Measurements from ENCODE around the gene COPE.

The COPE gene

DNA sequence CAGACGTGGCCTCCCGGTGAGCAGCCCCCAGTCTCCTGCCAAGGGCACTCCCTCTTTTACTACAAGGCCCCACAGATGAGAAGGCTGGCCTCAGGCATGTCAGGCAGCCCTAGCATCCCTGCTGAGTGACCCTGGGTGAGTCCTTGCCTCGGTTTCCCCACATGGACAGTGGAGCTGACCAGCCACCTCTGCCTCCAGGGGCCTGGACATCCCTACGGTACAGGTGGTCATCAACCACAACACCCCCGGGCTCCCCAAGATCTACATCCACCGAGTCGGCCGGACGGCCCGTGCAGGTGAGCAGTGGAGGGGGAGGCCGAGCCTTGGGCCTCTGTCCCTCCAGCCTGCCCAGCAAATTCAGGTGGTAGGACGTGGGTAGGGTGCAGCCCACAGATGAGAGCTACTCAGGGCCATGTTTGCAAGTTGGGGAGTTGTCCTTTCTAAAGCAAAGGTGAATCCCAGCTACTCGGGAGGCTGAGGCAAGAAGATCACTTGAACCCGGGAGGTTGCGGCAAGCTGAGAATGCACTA, 5.6 kb upstream of the COPE start:
- no peak for TF ChIP-seq SIN3A (IDR thresholded peaks at IDR 0.05; ENCODE audit: borderline replicate concordance, insufficient read depth, low read length)
- TF ChIP-seq, protein P1, sequence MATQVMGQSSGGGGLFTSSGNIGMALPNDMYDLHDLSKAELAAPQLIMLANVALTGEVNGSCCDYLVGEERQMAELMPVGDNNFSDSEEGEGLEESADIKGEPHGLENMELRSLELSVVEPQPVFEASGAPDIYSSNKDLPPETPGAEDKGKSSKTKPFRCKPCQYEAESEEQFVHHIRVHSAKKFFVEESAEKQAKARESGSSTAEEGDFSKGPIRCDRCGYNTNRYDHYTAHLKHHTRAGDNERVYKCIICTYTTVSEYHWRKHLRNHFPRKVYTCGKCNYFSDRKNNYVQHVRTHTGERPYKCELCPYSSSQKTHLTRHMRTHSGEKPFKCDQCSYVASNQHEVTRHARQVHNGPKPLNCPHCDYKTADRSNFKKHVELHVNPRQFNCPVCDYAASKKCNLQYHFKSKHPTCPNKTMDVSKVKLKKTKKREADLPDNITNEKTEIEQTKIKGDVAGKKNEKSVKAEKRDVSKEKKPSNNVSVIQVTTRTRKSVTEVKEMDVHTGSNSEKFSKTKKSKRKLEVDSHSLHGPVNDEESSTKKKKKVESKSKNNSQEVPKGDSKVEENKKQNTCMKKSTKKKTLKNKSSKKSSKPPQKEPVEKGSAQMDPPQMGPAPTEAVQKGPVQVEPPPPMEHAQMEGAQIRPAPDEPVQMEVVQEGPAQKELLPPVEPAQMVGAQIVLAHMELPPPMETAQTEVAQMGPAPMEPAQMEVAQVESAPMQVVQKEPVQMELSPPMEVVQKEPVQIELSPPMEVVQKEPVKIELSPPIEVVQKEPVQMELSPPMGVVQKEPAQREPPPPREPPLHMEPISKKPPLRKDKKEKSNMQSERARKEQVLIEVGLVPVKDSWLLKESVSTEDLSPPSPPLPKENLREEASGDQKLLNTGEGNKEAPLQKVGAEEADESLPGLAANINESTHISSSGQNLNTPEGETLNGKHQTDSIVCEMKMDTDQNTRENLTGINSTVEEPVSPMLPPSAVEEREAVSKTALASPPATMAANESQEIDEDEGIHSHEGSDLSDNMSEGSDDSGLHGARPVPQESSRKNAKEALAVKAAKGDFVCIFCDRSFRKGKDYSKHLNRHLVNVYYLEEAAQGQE (IDR thresholded peaks at IDR 0.05; ENCODE audit: insufficient read depth in 1 of 2, low read depth in 2 of 2, low read length in 2 of 2): no peak
- TF ChIP-seq TAF1 (IDR thresholded peaks at IDR 0.05; ENCODE audit: borderline replicate concordance, insufficient read depth, low read length): no peak
- no peak for TF ChIP-seq FOXP2 (optimal IDR thresholded peaks at IDR 0.05; ENCODE audit: borderline replicate concordance, extremely low read depth, extremely low read length, insufficient read depth)
- TF ChIP-seq POLR2AphosphoS5 (IDR thresholded peaks at IDR 0.05; ENCODE audit: low read depth, low read length): no peak

DNA sequence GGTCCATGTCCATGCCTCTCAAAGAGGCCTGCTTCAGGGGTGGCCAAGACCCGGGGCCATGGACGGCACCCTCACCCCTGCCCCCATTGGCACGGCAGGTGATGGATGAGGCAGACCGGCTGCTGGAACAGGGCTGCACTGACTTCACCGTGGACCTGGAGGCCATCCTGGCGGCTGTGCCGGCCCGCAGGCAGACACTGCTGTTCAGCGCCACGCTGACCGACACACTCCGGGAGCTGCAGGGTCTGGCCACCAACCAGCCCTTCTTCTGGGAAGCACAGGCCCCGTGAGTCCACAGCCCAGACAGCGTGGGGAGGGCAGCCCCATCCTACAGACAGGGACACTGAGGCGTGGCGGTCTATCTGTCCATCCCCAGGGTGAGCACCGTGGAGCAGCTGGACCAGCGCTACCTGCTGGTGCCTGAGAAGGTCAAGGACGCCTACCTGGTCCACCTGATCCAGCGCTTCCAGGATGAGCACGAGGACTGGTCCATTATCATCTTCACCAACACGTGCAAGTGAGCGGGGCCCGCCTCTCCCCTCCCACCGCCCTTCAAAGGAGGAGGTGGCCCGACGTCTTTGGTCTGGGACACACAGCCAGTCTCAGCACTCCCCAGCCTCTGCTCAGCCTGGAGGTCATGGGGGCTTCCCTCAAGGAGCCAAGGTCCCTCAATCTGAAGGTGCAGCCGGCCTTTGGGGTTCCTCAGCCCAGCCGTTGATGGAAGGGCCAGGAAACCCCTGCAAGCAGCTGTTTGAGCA, 3.2 kb upstream of the COPE start:
- TF ChIP-seq POLR2AphosphoS5 (IDR thresholded peaks at IDR 0.05; ENCODE audit: low read depth, low read length) (no peak), FOXP2 (optimal IDR thresholded peaks at IDR 0.05; ENCODE audit: borderline replicate concordance, extremely low read depth, extremely low read length, insufficient read depth) (no peak), TAF1 (IDR thresholded peaks at IDR 0.05; ENCODE audit: borderline replicate concordance, insufficient read depth, low read length) (no peak), SIN3A (IDR thresholded peaks at IDR 0.05; ENCODE audit: borderline replicate concordance, insufficient read depth, low read length) (no peak)
- TF ChIP-seq, protein P1 (IDR thresholded peaks at IDR 0.05; ENCODE audit: insufficient read depth in 1 of 2, low read depth in 2 of 2, low read length in 2 of 2): no peak

DNA sequence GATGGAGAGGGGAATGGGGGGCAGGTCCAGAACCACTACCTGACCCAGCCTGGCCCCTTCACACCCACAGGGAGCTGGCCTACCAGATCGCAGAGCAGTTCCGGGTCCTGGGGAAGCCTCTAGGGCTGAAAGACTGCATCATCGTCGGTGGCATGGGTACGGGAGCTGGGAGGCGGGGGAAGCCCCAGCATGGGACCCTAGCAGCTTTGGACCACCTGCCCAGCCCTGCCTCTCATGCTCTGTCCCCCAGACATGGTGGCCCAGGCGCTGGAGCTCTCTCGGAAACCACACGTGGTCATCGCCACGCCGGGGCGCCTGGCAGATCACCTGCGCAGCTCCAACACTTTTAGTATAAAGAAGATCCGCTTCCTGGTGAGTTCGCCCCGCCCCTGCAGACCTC, 2.4 kb upstream of the COPE start:
- no peak for TF ChIP-seq POLR2AphosphoS5 (IDR thresholded peaks at IDR 0.05; ENCODE audit: low read depth, low read length)
- no peak for TF ChIP-seq SIN3A (IDR thresholded peaks at IDR 0.05; ENCODE audit: borderline replicate concordance, insufficient read depth, low read length)
- no peak for TF ChIP-seq TAF1 (IDR thresholded peaks at IDR 0.05; ENCODE audit: borderline replicate concordance, insufficient read depth, low read length)
- no peak for TF ChIP-seq FOXP2 (optimal IDR thresholded peaks at IDR 0.05; ENCODE audit: borderline replicate concordance, extremely low read depth, extremely low read length, insufficient read depth)
- TF ChIP-seq, protein P1 (IDR thresholded peaks at IDR 0.05; ENCODE audit: insufficient read depth in 1 of 2, low read depth in 2 of 2, low read length in 2 of 2): no peak

DNA sequence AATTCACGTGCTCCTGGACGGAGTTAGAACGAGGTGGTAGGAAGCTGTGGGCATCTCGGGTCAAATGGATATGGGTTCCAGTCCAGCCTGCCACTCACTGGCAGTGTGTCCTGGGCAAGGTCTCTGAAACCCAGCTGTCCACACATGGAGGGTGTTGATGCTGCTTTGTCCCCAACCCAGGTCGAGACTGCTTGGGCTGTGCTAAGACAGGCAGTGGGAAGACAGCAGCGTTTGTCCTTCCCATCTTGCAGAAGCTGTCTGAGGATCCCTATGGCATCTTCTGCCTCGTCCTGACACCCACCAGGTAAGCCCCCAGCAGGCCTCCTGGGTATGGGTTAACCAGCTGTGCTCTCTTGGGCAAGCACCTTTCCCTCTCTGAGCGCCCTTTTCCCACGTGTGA, 1.2 kb upstream of the COPE start:
- TF ChIP-seq TAF1 (IDR thresholded peaks at IDR 0.05; ENCODE audit: borderline replicate concordance, insufficient read depth, low read length): no peak
- no peak for TF ChIP-seq POLR2AphosphoS5 (IDR thresholded peaks at IDR 0.05; ENCODE audit: low read depth, low read length)
- no peak for TF ChIP-seq FOXP2 (optimal IDR thresholded peaks at IDR 0.05; ENCODE audit: borderline replicate concordance, extremely low read depth, extremely low read length, insufficient read depth)
- TF ChIP-seq, protein P1 (IDR thresholded peaks at IDR 0.05; ENCODE audit: insufficient read depth in 1 of 2, low read depth in 2 of 2, low read length in 2 of 2): no peak
- no peak for TF ChIP-seq SIN3A (IDR thresholded peaks at IDR 0.05; ENCODE audit: borderline replicate concordance, insufficient read depth, low read length)
